HepG2 (cell line): ENCODE results near the gene CHN2. TPM values are rescaled to one million over a fixed set of nuclear protein-coding genes. Genes with fewer than 3 reads are reported as not detected.

Source experiments
- ATRX ChIP-seq: sonication (generic); formaldehyde crosslinking; IDR thresholded peaks from 2 replicates; pipeline ENCODE4 v1.4.0; 2020; ENCODE audit warnings: missing genetic modification reagents, borderline replicate concordance
- CBX5 ChIP-seq: sonication (generic); formaldehyde crosslinking; IDR thresholded peaks from 2 replicates; pipeline ENCODE4 v1.4.0; 2020; ENCODE audit warnings: missing genetic modification reagents, borderline replicate concordance
- EEA1 ChIP-seq: sonication (generic); formaldehyde crosslinking; IDR thresholded peaks from 2 replicates; pipeline ENCODE4 v1.5.1; 2020; ENCODE audit warnings: mild to moderate bottlenecking, missing genetic modification reagents, borderline replicate concordance
- KDM5B ChIP-seq: sonication (generic); formaldehyde crosslinking; IDR thresholded peaks from 2 replicates; pipeline ENCODE4 v1.4.0; 2020; ENCODE audit warnings: missing genetic modification reagents, mild to moderate bottlenecking, borderline replicate concordance
- KMT2A ChIP-seq: sonication (generic); formaldehyde crosslinking; IDR thresholded peaks from 2 replicates; pipeline ENCODE4 v1.4.0; 2020; ENCODE audit warnings: missing genetic modification reagents
- MAZ ChIP-seq, 2 experiments: sonication (generic) in 1 of 2; formaldehyde crosslinking in 1 of 2; IDR thresholded peaks; 2 replicates each; pipeline versions ENCODE4 v1.5.0 to v1.6.1; 2012 to 2020; ENCODE audit warnings: low read depth in 2 of 2, mild to moderate bottlenecking in 2 of 2, borderline replicate concordance in 1 of 2, improper control_type of control experiment in 1 of 2, low read length in 1 of 2, missing genetic modification reagents in 1 of 2, moderate library complexity in 1 of 2
- NFIC ChIP-seq: IDR thresholded peaks from 2 replicates; pipeline ENCODE4 v1.6.1; 2012; ENCODE audit warnings: mild to moderate bottlenecking, low read length, inconsistent platforms
- RFXAP ChIP-seq: sonication (generic); formaldehyde crosslinking; IDR thresholded peaks from 2 replicates; pipeline ENCODE4 v1.4.0; 2020; ENCODE audit warnings: missing genetic modification reagents, borderline replicate concordance
- SOX5 ChIP-seq: IDR thresholded peaks from 2 replicates; pipeline ENCODE4 v1.6.1; 2016; ENCODE audit warnings: borderline replicate concordance
- ZFAT ChIP-seq: sonication (generic); formaldehyde crosslinking; conservative IDR thresholded peaks from 2 replicates; pipeline ENCODE4 v1.8.1; 2023; ENCODE audit warnings: missing genetic modification reagents, inconsistent platforms
- ZNF33A ChIP-seq: sonication (generic); formaldehyde crosslinking; IDR thresholded peaks from 2 replicates; pipeline ENCODE4 v1.5.1; 2020; ENCODE audit warnings: missing genetic modification reagents, mild to moderate bottlenecking, moderate library complexity, borderline replicate concordance
- ZNF614 ChIP-seq: IDR thresholded peaks from 2 replicates; pipeline ENCODE4 v1.6.1; 2018; ENCODE audit warnings: missing biosample characterization, missing genetic modification reagents, inconsistent platforms, borderline replicate concordance
- ZNF841 ChIP-seq: sonication (generic); formaldehyde crosslinking; IDR thresholded peaks from 2 replicates; pipeline ENCODE4 v1.8.1; 2023; ENCODE audit warnings: missing genetic modification reagents, borderline replicate concordance
- ZNF878 ChIP-seq: sonication (generic); formaldehyde crosslinking; IDR thresholded peaks from 2 replicates; pipeline ENCODE4 v1.8.1; 2023; ENCODE audit warnings: mild to moderate bottlenecking, missing genetic modification reagents, moderate library complexity
- polyA plus RNA-seq, 8 experiments: library from polyadenylated mRNA; depleted of rRNA in 3 of 8; stranded (reverse) in 7 of 8; unstranded in 1 of 8; fragments of >200 nt; fragmentation: Illumina TruSeq in 4 of 8; extraction: Trizol in 4 of 8; gene quantifications; 2 replicates each; pipeline versions ENCODE4 v1.2.1 to v1.2.3, GENCODE V29; 2011 to 2016; ENCODE audit warnings: low read depth in 4 of 8, missing spikeins in 1 of 8, mixed read lengths in 1 of 8; ENCODE audit not compliant: insufficient read depth in 1 of 8
- total RNA-seq, 5 experiments: library from RNA; depleted of rRNA; stranded (reverse); fragments of >200 nt; fragmentation: Illumina TruSeq; extraction: Trizol; gene quantifications; 2 replicates each; pipeline ENCODE4 v1.2.3, GENCODE V29; 2016; ENCODE audit warnings: low read depth in 1 of 5
- TF ChIP-seq, protein P1 (sequence below): sonication (generic); formaldehyde crosslinking; IDR thresholded peaks from 2 replicates; pipeline ENCODE4 v1.4.0; 2020; ENCODE audit warnings: low read depth, mild to moderate bottlenecking, missing genetic modification reagents
- TF ChIP-seq, protein P2 (sequence below): IDR thresholded peaks from 2 replicates; pipeline ENCODE4 v1.4.0; 2020; ENCODE audit warnings: mild to moderate bottlenecking, missing genetic modification reagents
- TF ChIP-seq, protein P3 (sequence below): IDR thresholded peaks from 2 replicates; pipeline ENCODE4 v1.6.1; 2016; ENCODE audit warnings: missing genetic modification reagents, missing compliant biosample characterization
- TF ChIP-seq, protein P4 (sequence below): sonication (generic); formaldehyde crosslinking; IDR thresholded peaks from 2 replicates; pipeline ENCODE4 v1.4.0; 2020; ENCODE audit warnings: missing genetic modification reagents
- TF ChIP-seq, protein P5 (sequence below): sonication (generic); formaldehyde crosslinking; IDR thresholded peaks from 2 replicates; pipeline ENCODE4 v1.8.1; 2022; ENCODE audit warnings: mild to moderate bottlenecking, missing genetic modification reagents

Gene CHN2
- total and polyA plus RNA-seq, 2 of the 13 experiments (the other 11 are each of a cell fraction or from before 2014, with no cell fraction given): 23.5 to 30.5 TPM

DNA sequence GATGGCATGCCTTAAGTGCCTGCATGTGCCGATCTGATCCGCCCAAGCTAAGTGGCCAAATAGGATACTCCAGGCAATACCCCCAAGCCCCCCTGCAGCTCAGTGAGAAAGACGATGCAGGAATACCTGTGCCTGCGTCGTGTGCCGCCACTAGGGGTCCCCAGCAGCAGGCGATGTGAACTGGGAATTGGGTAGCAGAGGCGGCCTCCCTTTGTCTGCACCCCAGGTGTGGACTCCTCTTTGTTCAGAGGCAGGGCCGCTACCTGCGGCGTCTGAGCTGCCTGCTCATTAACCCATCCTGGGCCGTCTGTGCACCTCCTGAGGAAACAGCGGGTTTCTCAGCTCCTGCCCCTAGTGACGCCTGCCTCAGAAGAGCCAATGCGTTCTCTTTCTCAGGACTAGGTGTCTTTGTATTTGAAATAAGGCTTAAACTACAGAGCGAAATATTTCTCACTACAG is 4.8 kb upstream of the CHN2 start (continued):
- TF ChIP-seq, protein P1, sequence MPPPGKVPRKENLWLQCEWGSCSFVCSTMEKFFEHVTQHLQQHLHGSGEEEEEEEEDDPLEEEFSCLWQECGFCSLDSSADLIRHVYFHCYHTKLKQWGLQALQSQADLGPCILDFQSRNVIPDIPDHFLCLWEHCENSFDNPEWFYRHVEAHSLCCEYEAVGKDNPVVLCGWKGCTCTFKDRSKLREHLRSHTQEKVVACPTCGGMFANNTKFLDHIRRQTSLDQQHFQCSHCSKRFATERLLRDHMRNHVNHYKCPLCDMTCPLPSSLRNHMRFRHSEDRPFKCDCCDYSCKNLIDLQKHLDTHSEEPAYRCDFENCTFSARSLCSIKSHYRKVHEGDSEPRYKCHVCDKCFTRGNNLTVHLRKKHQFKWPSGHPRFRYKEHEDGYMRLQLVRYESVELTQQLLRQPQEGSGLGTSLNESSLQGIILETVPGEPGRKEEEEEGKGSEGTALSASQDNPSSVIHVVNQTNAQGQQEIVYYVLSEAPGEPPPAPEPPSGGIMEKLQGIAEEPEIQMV (CRISPR knock-in tag): no peak
- no peak for TF ChIP-seq NFIC
- TF ChIP-seq, protein P2, sequence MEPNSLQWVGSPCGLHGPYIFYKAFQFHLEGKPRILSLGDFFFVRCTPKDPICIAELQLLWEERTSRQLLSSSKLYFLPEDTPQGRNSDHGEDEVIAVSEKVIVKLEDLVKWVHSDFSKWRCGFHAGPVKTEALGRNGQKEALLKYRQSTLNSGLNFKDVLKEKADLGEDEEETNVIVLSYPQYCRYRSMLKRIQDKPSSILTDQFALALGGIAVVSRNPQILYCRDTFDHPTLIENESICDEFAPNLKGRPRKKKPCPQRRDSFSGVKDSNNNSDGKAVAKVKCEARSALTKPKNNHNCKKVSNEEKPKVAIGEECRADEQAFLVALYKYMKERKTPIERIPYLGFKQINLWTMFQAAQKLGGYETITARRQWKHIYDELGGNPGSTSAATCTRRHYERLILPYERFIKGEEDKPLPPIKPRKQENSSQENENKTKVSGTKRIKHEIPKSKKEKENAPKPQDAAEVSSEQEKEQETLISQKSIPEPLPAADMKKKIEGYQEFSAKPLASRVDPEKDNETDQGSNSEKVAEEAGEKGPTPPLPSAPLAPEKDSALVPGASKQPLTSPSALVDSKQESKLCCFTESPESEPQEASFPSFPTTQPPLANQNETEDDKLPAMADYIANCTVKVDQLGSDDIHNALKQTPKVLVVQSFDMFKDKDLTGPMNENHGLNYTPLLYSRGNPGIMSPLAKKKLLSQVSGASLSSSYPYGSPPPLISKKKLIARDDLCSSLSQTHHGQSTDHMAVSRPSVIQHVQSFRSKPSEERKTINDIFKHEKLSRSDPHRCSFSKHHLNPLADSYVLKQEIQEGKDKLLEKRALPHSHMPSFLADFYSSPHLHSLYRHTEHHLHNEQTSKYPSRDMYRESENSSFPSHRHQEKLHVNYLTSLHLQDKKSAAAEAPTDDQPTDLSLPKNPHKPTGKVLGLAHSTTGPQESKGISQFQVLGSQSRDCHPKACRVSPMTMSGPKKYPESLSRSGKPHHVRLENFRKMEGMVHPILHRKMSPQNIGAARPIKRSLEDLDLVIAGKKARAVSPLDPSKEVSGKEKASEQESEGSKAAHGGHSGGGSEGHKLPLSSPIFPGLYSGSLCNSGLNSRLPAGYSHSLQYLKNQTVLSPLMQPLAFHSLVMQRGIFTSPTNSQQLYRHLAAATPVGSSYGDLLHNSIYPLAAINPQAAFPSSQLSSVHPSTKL: peak; percentile 51; the same call in 1 of the 2 replicates
- no peak for TF ChIP-seq ZNF614
- TF ChIP-seq MAZ (IDR thresholded peaks at IDR 0.05; ENCODE audit: borderline replicate concordance, low read depth, low read length): no peak
- peak; percentile 2; the same call in 1 of the 2 replicates for TF ChIP-seq MAZ (CRISPR knock-in tag; IDR thresholded peaks at IDR 0.05; ENCODE audit: low read depth)
- no peak for TF ChIP-seq RFXAP (CRISPR knock-in tag)
- TF ChIP-seq KMT2A (CRISPR knock-in tag): peak; percentile 56; the same call in 1 of the 2 replicates
- peak; percentile 60; the same call in 1 of the 2 replicates for TF ChIP-seq CBX5
- peak; percentile 66; the same call in 1 of the 2 replicates for TF ChIP-seq KDM5B (CRISPR knock-in tag)
- TF ChIP-seq, protein P3, sequence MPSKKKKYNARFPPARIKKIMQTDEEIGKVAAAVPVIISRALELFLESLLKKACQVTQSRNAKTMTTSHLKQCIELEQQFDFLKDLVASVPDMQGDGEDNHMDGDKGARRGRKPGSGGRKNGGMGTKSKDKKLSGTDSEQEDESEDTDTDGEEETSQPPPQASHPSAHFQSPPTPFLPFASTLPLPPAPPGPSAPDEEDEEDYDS (CRISPR knock-in tag): no peak
- TF ChIP-seq ZFAT (CRISPR knock-in tag): no peak
- no peak for TF ChIP-seq EEA1
- TF ChIP-seq ZNF841 (CRISPR knock-in tag): no peak
- TF ChIP-seq ATRX (CRISPR knock-in tag): no peak
- TF ChIP-seq ZNF878: 0 out of 2 replicates have a peak, but pooled peaks have one; percentile 4
- 0 out of 2 replicates have a peak, but pooled peaks have one; percentile 44 for TF ChIP-seq ZNF33A (CRISPR knock-in tag)
- TF ChIP-seq SOX5 (CRISPR knock-in tag): peak; percentile 88
- TF ChIP-seq, protein P4, sequence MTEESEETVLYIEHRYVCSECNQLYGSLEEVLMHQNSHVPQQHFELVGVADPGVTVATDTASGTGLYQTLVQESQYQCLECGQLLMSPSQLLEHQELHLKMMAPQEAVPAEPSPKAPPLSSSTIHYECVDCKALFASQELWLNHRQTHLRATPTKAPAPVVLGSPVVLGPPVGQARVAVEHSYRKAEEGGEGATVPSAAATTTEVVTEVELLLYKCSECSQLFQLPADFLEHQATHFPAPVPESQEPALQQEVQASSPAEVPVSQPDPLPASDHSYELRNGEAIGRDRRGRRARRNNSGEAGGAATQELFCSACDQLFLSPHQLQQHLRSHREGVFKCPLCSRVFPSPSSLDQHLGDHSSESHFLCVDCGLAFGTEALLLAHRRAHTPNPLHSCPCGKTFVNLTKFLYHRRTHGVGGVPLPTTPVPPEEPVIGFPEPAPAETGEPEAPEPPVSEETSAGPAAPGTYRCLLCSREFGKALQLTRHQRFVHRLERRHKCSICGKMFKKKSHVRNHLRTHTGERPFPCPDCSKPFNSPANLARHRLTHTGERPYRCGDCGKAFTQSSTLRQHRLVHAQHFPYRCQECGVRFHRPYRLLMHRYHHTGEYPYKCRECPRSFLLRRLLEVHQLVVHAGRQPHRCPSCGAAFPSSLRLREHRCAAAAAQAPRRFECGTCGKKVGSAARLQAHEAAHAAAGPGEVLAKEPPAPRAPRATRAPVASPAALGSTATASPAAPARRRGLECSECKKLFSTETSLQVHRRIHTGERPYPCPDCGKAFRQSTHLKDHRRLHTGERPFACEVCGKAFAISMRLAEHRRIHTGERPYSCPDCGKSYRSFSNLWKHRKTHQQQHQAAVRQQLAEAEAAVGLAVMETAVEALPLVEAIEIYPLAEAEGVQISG (CRISPR knock-in tag): no peak
- TF ChIP-seq, protein P5, sequence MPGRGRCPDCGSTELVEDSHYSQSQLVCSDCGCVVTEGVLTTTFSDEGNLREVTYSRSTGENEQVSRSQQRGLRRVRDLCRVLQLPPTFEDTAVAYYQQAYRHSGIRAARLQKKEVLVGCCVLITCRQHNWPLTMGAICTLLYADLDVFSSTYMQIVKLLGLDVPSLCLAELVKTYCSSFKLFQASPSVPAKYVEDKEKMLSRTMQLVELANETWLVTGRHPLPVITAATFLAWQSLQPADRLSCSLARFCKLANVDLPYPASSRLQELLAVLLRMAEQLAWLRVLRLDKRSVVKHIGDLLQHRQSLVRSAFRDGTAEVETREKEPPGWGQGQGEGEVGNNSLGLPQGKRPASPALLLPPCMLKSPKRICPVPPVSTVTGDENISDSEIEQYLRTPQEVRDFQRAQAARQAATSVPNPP (CRISPR knock-in tag): no peak
